A375 (cell line): ENCODE measurements around the gene IL1B. TPM values are rescaled to one million over a fixed set of nuclear protein-coding genes. Genes with fewer than 3 reads are reported as not detected.

ENCODE experiments used
- total RNA-seq: library from RNA; depleted of rRNA; stranded (reverse); fragments of >200 nt; shearing (Covaris generic); gene quantifications from 2 replicates; pipeline ENCODE4 v1.2.3, GENCODE V29; 2014; rRNA removed

The IL1B gene
- 11.6 and 13.3 TPM in 2 replicates for total RNA-seq

GRCh38 chr2:112836695-112837117 lies at the start of gene IL1B:
Gene IL1B, minus strand, starts transcription at chr2:112836779. Its CDS starts 550 bp downstream, at chr2:112836229.

DNA sequence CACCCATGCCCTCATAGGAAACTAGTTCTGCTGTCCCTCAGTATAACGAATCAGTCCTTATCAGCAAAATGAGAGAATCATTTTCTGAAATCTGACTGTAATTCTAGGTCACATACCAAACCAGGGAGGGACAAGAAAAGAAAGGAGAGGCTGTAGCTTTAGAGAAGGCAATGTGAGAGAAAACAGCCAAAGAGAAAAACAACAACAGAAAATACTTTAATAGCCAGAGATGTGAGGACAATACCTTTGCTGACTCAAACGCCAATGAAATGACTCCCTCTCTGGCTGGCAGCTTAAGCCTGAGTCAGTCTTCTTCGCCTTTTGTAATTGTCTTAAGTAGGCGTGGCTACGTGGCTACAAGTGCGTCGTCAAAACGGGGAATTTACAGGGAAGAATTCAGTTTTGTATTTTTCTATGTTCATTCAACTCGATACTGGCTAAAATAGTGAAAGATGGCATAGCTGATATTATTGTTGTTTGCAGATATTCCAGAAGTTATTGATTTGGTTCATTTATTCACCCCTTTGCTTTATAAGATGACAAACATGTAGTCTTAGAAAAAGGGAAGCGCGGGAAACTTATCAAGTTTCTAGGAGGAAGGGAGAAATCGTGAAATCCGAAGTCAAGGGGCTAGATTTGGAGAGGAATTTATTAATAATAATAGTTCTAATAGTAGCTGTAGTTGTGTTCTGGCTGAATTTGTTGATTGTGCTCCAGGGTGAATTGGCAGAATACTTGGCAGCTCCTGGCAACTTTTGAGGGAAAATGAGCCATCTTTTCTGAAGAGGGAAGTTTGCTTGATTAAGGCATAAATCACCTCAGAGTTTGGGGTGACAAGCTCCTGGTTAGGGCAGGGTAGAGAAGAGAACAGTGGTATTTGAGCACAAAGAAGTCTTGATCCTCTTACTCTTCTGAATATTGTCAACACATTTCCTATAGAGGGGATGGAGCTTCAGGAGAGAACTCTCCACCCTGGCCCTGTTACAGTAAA lies 52.1 kb downstream of the IL1B start, which contains the start of gene IL1A:
IL1A (minus strand) TSS at position 295 of the 991 bp plus-strand sequence. CDS start 723 bp downstream, outside the sequence.

Other genes with a start within 250 kb of the IL1B start
- 209 and 237 TPM in 2 replicates for gene SLC20A1, start 190.8 kb downstream of the IL1B start, total RNA-seq
- not detected in 2 replicates for gene NT5DC4, start 115.8 kb downstream of the IL1B start, total RNA-seq
- gene CKAP2L, start 72.2 kb downstream of the IL1B start, total RNA-seq, result 14.0 and 17.8 TPM in 2 replicates
- 4.2 and 8.8 TPM in 2 replicates for gene IL1A, start 52.3 kb downstream of the IL1B start, total RNA-seq
- gene IL37, start 74.4 kb upstream of the IL1B start, total RNA-seq, result 1.0 and 2.1 TPM in 2 replicates
- not detected in 2 replicates for gene IL36G, start 141.2 kb upstream of the IL1B start, total RNA-seq
- gene IL36A, start 168.7 kb upstream of the IL1B start, total RNA-seq, result not detected in 2 replicates
- not detected in 2 replicates for gene IL36B, start 216.1 kb upstream of the IL1B start, total RNA-seq
- gene IL36RN, start 222.4 kb upstream of the IL1B start, total RNA-seq, result not detected in 2 replicates
- not detected in 2 replicates for gene IL1F10, start 231.2 kb upstream of the IL1B start, total RNA-seq